Measurements from ENCODE around the gene SPATA25. TPM values are rescaled to one million over a fixed set of nuclear protein-coding genes. Genes with fewer than 3 reads are reported as not detected.
"Not testable (repeated sequence)": the region's sequence is repeated elsewhere in the genome, so short reads cannot be mapped to it uniquely, and the experiment has no call there.

SPATA25 gene, protein sequence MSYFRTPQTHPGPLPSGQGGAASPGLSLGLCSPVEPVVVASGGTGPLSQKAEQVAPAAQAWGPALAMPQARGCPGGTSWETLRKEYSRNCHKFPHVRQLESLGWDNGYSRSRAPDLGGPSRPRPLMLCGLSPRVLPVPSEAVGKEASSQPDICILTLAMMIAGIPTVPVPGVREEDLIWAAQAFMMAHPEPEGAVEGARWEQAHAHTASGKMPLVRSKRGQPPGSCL
- total RNA-seq: 1.1 TPM
- long read RNA-seq: 0 reads

- ATAC-seq (no peak), DNase-seq (no peak)
- intact Hi-C loops (cut with micrococcal nuclease): no loop called here
Measured at GRCh38 chr20:45887346-45887715, at the start of gene SPATA25. Gene SPATA25, minus strand, starts transcription at chr20:45887622. Its CDS starts 32 bp downstream, at chr20:45887590.

DNA sequence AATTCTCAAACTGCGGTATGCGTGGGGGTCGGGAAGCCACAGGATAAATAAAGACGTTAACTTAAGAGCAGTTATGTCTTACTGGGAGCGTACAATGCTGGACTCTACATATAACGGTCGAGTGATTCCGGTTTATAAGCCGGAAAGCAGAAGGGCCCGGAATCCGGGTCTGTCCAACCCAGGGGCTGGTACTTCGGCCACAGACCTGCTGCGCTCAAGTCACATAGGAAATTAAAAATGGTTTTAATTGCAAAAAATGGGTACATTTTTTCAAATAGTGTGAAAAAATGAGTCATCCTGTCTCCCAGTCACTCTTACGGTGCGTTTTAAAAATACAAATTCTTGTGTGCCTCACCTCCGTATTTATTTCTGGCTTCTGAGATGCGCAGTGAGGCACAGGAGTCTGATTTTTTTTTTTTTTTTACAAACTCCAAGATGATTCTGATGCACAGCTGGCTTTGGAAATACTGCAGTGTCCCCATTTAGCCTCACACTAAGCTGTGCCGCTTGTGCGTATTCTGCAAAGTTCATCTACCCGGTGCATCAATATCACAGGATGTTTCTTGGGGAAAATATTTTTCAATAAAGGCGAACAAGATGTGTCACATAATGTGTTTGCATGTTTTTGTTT lies 48.1 kb upstream of the SPATA25 start:
- intact Hi-C loops (cut with micrococcal nuclease): no loop called here
- ATAC-seq (peak; percentile 18), DNase-seq (no peak)

- DNase-seq (peak; percentile 99), ATAC-seq (peak; percentile 89)
- intact Hi-C loops (cut with micrococcal nuclease): no loop called here
Measured at GRCh38 chr20:45934586-45935415, 47.4 kb upstream of the SPATA25 start, which contains the start of gene PCIF1. Gene PCIF1, plus strand, starts transcription at chr20:45934683. Its CDS starts 4,317 bp downstream, at chr20:45939000.

DNA sequence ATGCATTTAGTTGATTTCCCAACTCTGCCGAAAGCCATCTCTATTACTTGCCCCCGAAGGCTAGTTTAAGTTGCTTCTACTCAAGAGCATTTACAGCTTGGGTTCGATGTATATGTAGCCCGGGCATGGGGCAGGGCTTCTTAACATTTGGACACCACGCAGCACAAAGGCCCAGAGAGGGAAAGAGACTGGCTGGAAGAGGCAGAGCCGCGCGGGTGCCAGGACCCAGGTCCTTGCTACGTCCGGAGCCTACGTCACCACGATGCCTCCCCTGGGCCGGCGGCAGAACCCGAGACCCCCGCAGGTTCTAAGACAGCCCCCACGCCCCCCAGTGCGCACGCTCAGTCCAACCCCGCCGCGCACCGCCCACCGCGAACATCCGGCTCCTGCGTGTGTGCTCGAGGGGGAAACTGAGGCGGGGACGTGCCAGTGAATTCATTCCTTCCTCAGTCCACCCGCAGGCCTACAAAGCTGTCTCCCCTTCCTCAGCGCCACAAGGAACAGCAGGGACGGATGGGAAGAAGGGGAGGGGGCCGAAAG lies 46.7 kb upstream of the SPATA25 start:
- ATAC-seq (peak; percentile 47), DNase-seq (peak; percentile 83)
- intact Hi-C loops (cut with micrococcal nuclease): no loop called here

GRCh38 chr20:45933266-45934045 lies 46.0 kb upstream of the SPATA25 start:
- peak; percentile 49 for ATAC-seq
- DNase-seq: peak; percentile 77
- intact Hi-C loops (cut with micrococcal nuclease): no loop called here

- ATAC-seq: not testable (repeated sequence)
Measured at GRCh38 chr20:45931680-45932079, 44.3 kb upstream of the SPATA25 start.

GRCh38 chr20:45927071-45927878 lies 39.9 kb upstream of the SPATA25 start:
- DNase-seq (peak; percentile 24), ATAC-seq (no peak)
- intact Hi-C loops (cut with micrococcal nuclease): no loop called here

More at GRCh38 chr20:45931680-45932079, 44.3 kb upstream of the SPATA25 start:
- DNase-seq; intact Hi-C loops (cut with micrococcal nuclease): not testable (repeated sequence)

DNA sequence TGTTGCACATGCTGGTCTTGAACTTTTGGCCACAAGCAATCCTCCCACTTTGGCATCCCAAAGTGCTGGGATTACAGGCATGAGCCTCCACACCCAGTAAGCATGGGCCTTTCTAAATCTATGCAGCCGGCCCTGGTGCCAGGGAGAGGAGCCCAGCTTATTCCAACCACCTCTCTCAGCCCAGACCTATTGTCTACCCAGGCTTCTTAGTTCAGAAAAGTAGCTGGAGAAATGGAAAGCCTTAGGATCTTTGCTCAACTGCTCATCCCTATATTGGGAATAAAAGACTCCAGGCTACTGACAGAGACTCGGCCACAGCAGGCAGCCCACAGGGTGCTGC lies 39.3 kb upstream of the SPATA25 start:
- intact Hi-C loops (cut with micrococcal nuclease): no loop called here
- ATAC-seq: no peak
- DNase-seq: peak; percentile 18

GRCh38 chr20:45925821-45926506 lies 38.5 kb upstream of the SPATA25 start:
- intact Hi-C loops (cut with micrococcal nuclease): no loop called here
- no peak for ATAC-seq
- DNase-seq: peak; percentile 7

DNA sequence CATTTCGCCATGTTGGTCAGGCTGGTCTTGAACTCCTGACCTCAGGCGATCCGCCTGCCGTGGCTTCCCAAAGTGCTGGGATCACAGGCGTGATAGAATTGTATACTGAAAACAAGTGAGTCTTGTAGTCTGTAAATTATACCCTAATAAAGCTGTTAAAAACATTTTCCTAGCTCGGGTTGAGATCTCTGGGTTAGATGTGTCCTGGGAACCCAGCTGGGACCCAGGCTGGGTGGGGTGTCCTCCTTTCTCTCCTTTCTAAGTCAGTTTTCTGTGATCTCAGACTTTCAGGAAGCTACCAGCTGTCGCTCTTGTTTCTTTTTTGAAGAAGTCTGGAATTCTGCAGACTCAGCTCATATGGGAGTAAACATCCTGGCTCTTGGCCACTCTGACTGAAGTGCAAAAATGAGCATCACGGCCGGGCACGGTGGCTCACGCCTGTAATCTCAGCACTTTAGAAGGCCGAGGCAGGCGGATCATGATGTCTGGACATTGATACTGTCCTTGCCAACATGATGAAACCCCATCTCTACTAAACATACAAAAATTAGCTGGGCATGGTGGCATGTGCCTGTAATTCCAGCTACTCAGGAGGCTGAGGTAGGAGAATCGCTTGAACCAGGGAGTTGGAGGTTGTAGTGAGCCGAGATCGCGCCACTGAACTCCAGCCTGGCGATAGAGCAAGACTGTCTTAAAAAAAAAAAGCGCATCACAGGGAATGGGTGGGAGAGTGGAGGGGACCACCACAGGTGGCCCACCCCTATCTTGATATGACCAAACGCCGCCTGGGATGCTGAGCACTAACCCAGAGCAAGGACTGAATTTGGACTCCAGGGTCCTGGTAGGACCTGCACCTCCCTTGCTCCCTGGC lies 37.2 kb upstream of the SPATA25 start:
- intact Hi-C loops (cut with micrococcal nuclease): no loop called here
- DNase-seq: peak; percentile 62
- ATAC-seq: peak; percentile 52

DNA sequence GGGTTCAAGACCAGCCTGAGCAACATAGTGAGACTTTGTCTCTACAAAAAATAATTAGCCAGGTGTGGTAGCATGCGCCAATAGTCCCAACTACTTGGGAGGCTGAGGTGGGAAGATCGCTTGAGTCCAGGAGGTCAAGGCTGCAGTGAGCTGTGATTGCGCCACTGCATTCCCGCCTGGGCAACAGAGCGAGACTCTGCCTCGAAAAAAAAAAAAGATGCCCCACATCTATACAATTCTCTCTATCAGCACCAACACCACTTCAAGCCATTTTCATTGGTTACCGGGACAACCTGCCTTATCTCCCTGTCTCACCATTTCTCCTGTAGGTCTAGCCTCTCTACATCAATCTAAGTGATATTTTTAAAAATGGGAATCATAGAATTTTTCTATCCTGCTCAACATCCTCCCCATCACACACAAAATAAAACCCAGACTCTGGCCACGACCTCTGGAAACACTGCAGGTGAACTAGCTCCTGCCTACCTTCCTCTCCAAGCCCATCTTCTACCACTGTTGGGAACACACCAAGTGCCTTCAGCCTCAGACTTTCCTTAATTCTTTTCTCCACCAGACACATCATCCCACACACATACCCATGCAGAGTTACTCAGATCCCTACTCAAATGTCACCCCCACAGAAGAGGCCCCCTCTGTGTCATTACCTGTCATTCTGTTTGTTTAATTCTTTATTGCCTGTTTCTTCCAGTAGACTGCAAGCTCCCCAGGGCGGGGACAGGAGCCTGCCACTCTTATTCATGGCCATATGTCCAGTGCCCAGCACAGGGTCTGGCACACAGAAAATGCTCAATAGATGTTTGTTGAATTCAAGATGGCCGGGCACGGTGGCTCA lies 34.1 kb upstream of the SPATA25 start:
- no peak for ATAC-seq
- intact Hi-C loops (cut with micrococcal nuclease): no loop called here

GRCh38 chr20:45920462-45921336 lies 33.3 kb upstream of the SPATA25 start:
- ATAC-seq: no peak
- no peak for DNase-seq

More for the DNA sequence above, 34.1 kb upstream of the SPATA25 start:
- no peak for DNase-seq

GRCh38 chr20:45919542-45920399 lies 32.3 kb upstream of the SPATA25 start:
- ATAC-seq (peak; percentile 80), DNase-seq (peak; percentile 86)
- intact Hi-C loops (cut with micrococcal nuclease): no loop called here

More at GRCh38 chr20:45920462-45921336, 33.3 kb upstream of the SPATA25 start:
- intact Hi-C loops (cut with micrococcal nuclease): no loop called here
